ENCODE results near the gene CAPN2. TPM values are rescaled to one million over a fixed set of nuclear protein-coding genes. Genes with fewer than 3 reads are reported as not detected.
"Not testable (repeated sequence)": the region's sequence is repeated elsewhere in the genome, so short reads cannot be mapped to it uniquely, and the experiment has no call there.

The CAPN2 gene
- total RNA-seq, 1 donor from 2014 or later, result 178 TPM

DNA sequence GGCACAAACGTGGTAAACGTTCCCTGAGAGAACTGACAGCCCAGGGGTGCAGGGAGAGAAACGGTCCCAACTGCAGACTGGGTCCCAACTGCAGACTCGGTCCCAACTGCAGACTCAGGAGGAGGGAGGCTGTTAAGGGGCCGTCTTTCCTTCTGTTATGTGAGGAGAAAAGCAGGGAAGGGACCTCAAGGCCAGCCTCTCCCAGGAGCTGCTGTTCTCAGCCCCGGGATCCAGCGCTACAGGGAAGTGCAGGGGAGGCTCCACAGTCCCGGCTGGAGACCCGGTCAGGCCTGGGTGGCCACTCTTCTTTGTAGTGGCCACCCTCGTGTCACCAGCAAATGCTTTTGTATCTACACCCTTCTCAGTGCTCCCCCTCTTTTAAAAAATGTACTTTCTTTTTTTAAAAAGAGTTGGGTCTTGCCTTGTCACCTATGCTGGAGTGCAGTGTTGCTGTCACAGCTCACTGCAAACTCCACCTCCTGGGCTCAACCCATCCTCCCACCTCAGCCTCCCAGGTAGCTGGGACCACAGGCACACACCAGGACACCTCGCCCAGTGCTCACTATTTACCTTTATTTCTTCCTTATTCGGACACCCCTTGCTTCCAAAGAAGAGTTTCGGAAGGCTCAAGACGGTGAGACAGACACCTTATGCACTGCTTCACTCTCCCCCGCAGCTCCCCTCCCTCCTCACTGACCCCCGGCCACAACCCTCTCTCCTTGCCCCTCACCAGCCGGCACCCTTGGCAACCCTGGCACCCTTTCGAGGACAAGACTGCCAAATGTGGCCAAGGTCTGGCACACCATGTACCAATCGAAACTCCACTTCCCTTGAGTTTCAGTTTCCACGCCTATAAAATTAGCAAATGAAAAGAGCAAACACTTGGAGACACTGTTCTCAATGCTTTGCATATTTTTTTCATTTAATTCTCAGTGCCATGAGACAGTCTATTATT is 21.8 kb downstream of the CAPN2 start:
- Histone ChIP-seq H3K4me1 (peaks cover 16 to 56% of the 10 kb centered on the region in 2 donors), H3K36me3 (no peaks in the 10 kb centered on the region), H3K9me3 (no peaks in the 10 kb centered on the region), H3K4me3 (no peak overlapping the region), H3K27me3 (no peaks in the 10 kb centered on the region), H3K27ac (peak overlapping the region; percentile 35 to 67)
- no peak for DNase-seq (ENCODE audit: low spot score in 2 of 2)
- intact Hi-C loops (cut with DNase I), result no loop called here
- TF ChIP-seq, protein P1, sequence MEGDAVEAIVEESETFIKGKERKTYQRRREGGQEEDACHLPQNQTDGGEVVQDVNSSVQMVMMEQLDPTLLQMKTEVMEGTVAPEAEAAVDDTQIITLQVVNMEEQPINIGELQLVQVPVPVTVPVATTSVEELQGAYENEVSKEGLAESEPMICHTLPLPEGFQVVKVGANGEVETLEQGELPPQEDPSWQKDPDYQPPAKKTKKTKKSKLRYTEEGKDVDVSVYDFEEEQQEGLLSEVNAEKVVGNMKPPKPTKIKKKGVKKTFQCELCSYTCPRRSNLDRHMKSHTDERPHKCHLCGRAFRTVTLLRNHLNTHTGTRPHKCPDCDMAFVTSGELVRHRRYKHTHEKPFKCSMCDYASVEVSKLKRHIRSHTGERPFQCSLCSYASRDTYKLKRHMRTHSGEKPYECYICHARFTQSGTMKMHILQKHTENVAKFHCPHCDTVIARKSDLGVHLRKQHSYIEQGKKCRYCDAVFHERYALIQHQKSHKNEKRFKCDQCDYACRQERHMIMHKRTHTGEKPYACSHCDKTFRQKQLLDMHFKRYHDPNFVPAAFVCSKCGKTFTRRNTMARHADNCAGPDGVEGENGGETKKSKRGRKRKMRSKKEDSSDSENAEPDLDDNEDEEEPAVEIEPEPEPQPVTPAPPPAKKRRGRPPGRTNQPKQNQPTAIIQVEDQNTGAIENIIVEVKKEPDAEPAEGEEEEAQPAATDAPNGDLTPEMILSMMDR (IDR thresholded peaks at IDR 0.05), result no peak

- H3K4me1 ChIP-seq, result peaks cover 16 to 57% of the 10 kb centered on the region in 2 donors
- H3K27me3 ChIP-seq; H3K36me3 ChIP-seq; H3K9me3 ChIP-seq; intact Hi-C loops (cut with DNase I); H3K4me3 ChIP-seq; DNase-seq (ENCODE audit: low spot score in 2 of 2): not testable (repeated sequence)
- H3K27ac ChIP-seq, result peak overlapping the region; percentile 76 to 80
Observed at GRCh38 chr1:223736638-223737037, 24.3 kb downstream of the CAPN2 start.

DNA sequence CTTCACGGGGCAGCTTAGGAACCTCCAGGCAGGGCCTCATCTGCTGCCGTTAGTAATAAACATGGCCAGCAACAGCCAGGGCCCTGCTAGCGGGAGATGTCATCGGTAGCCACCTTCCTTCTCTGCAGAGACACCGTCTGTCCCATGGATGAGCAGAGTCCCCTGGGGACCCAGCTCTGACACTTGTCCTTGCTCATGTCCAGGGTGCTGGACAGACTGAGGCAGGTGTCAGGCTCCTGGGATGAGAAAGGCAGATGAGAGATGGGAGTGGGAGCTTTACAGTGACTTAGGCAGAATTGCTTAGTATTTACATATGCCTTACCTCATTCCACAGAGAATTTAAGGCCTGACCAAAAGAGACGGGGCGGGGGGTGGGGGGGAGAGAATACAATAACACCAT is 25.0 kb downstream of the CAPN2 start:
- Histone ChIP-seq H3K9me3 (no peaks in the 10 kb centered on the region), H3K4me3 (no peak overlapping the region), H3K36me3 (no peaks in the 10 kb centered on the region), H3K27ac (peak overlapping the region; percentile 76 to 80), H3K4me1 (peaks cover 16 to 50% of the 10 kb centered on the region in 2 donors), H3K27me3 (no peaks in the 10 kb centered on the region)
- intact Hi-C loops (cut with DNase I), result no loop called here
- DNase-seq (ENCODE audit: low spot score in 2 of 2), result no peak
- TF ChIP-seq, protein P1 (IDR thresholded peaks at IDR 0.05), result no peak

DNA sequence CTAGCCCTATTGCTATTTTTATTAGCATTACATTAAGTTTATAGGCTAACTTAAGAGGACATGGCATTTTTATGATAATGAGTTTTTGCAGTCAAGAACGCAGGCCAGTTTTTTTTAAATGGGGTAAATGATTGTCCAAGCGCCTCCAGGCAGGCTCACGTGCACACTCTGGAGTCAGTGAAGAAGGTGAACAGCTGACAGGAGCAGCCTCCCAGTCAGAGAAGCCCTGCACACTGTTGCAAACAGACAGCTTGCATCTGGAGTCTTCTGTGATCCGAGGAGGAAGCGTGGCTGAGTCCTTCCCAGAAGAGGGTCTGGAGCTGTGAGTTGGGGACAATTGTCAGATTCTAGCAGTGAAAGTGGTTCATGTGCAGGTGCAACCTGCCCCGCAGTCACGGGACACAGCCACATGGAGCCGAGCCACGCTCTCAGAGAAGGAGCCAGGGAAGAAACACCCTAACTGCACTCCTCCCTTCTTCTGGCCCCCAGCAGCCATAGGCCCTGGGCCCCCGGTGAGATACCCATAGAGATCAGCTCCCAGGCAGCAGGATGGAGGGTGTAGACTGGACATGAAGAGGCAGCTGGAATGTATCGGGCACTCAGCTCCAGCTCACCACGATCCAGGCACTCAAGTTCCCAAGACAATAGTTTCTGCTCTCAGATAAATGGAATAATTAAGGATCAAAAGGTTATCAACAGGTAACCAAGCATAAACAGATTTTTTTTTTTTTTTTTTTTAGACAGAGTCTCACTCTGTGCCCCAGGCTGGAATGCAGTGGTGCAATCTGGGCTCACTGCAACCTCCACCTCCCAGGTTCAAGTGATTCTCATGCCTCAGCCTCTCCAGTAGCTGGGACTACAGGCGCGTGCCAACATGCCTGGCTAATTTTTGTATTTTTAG is 26.4 kb downstream of the CAPN2 start:
- no peaks in the 10 kb centered on the region for H3K9me3 ChIP-seq
- DNase-seq (ENCODE audit: low spot score in 2 of 2), result no peak
- H3K4me3 ChIP-seq, result no peak overlapping the region
- H3K4me1 ChIP-seq, result peaks cover 9 to 36% of the 10 kb centered on the region in 2 donors
- TF ChIP-seq, protein P1 (IDR thresholded peaks at IDR 0.05), result no peak
- H3K27me3 ChIP-seq, result no peaks in the 10 kb centered on the region
- intact Hi-C loops (cut with DNase I), result no loop called here
- peak overlapping the region; percentile 76 to 80 for H3K27ac ChIP-seq
- H3K36me3 ChIP-seq, result peaks cover 4 to 9% of the 10 kb centered on the region in 2 donors

DNA sequence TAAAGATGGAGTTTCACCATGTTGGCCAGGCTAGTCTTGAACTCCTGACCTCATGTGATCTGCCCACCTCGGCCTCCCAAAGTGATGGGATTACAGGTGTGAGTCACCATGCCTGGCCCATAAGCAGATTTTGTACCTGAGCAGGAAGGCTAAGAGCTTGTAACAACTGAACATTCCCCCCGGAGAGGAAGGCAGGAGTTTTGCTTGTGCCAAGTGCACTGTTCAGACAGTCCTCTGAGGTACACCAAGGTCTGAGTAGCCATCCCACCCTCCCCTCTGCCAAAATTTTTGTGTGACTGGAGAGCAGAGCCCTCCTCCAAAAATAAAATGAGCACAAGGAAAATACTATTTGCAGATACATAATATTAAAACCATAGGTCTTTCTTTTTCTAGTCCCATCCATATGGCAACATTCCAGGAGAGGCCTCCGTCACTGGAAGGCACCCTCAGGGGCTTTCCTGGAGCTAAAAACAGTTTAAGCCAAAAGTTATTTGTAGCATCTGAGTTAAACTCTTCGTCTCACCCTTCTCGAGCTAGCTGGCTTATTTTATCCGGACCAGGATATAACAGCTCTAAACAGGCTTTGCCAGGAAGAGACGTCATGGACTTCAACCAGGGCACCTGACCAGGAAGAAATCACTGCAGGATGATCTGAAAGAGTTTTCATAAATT is 27.2 kb downstream of the CAPN2 start:
- Histone ChIP-seq H3K4me1 (peaks cover 6 to 33% of the 10 kb centered on the region in 2 donors), H3K27ac (peak overlapping the region; percentile 76 to 80), H3K27me3 (no peaks in the 10 kb centered on the region), H3K4me3 (no peak overlapping the region), H3K9me3 (no peaks in the 10 kb centered on the region), H3K36me3 (peaks cover 9 to 11% of the 10 kb centered on the region in 2 donors)
- DNase-seq (ENCODE audit: low spot score in 2 of 2), result no peak
- TF ChIP-seq, protein P1 (IDR thresholded peaks at IDR 0.05), result no peak
- intact Hi-C loops (cut with DNase I), result no loop called here

- DNase-seq (ENCODE audit: low spot score in 2 of 2); H3K27me3 ChIP-seq; H3K9me3 ChIP-seq; intact Hi-C loops (cut with DNase I); H3K4me3 ChIP-seq: not testable (repeated sequence)
- peaks cover 6 to 33% of the 10 kb centered on the region in 2 donors for H3K4me1 ChIP-seq
- H3K36me3 ChIP-seq, result peaks cover 12 to 16% of the 10 kb centered on the region in 2 donors
- H3K27ac ChIP-seq, result peak overlapping the region; percentile 76 to 80
Observed at GRCh38 chr1:223740038-223740736, 27.8 kb downstream of the CAPN2 start.

Measured in ascending aorta (tissue), 2 donors.